ENCODE data around the gene CDKAL1.
A peak's percentile ranks its signal among the peaks of the same experiment; 100 is the strongest.
"Not testable (repeated sequence)": the region's sequence is repeated elsewhere in the genome, so short reads cannot be mapped to it uniquely, and the experiment has no call there.

The CDKAL1 gene

GRCh38 chr6:21091411-21091810, 557.2 kb downstream of the CDKAL1 start:
- no peak for DNase-seq

- DNase-seq, result not testable (repeated sequence)
These were observed 558.0 kb downstream of the CDKAL1 start for GRCh38 chr6:21092231-21092772.

GRCh38 chr6:21095462-21095861, 561.2 kb downstream of the CDKAL1 start:
- no peak for DNase-seq

- DNase-seq, result no peak
These were observed 563.9 kb downstream of the CDKAL1 start for GRCh38 chr6:21098134-21098533.

GRCh38 chr6:21098744-21099143, 564.5 kb downstream of the CDKAL1 start:
- DNase-seq, result no peak

- DNase-seq, result no peak
These were observed 565.4 kb downstream of the CDKAL1 start for GRCh38 chr6:21099338-21100314.

- DNase-seq, result no peak
These were observed 566.7 kb downstream of the CDKAL1 start for GRCh38 chr6:21100991-21101390.

- DNase-seq, result no peak
These were observed 567.4 kb downstream of the CDKAL1 start for GRCh38 chr6:21101694-21102093.

- no peak for DNase-seq
These were observed 567.9 kb downstream of the CDKAL1 start for GRCh38 chr6:21102201-21102600.

- DNase-seq, result no peak
These were observed 568.4 kb downstream of the CDKAL1 start for GRCh38 chr6:21102624-21103023.

GRCh38 chr6:21103626-21104224, 569.5 kb downstream of the CDKAL1 start:
- DNase-seq, result no peak

GRCh38 chr6:21104288-21104687, 570.0 kb downstream of the CDKAL1 start:
- no peak for DNase-seq

GRCh38 chr6:21107796-21108195, 573.5 kb downstream of the CDKAL1 start:
- DNase-seq, result no peak

- no peak for DNase-seq
These were observed 575.3 kb downstream of the CDKAL1 start for GRCh38 chr6:21109391-21110178.

GRCh38 chr6:21110684-21111083, 576.4 kb downstream of the CDKAL1 start:
- DNase-seq, result no peak

- DNase-seq, result no peak
These were observed 577.0 kb downstream of the CDKAL1 start for GRCh38 chr6:21111093-21111725.

- DNase-seq, result no peak
These were observed 580.9 kb downstream of the CDKAL1 start for GRCh38 chr6:21115111-21115510.

- DNase-seq, result peak; percentile 6
These were observed 582.5 kb downstream of the CDKAL1 start for GRCh38 chr6:21116736-21117135.

GRCh38 chr6:21118216-21118780, 584.0 kb downstream of the CDKAL1 start:
- DNase-seq, result no peak

- no peak for DNase-seq
These were observed 587.4 kb downstream of the CDKAL1 start for GRCh38 chr6:21121636-21122136.

GRCh38 chr6:21123507-21124436, 589.5 kb downstream of the CDKAL1 start:
- no peak for DNase-seq
